GM21360 (cell line): ENCODE results near the gene KRTAP5-1.

Source experiments
- ATAC-seq: cut with Tn5 transposase; IDR thresholded peaks from one replicate; pipeline ENCODE4 v1.9.1; 2021; ENCODE audit warnings: mild to moderate bottlenecking, moderate library complexity; ENCODE audit not compliant: unreplicated experiment

The KRTAP5-1 gene

DNA sequence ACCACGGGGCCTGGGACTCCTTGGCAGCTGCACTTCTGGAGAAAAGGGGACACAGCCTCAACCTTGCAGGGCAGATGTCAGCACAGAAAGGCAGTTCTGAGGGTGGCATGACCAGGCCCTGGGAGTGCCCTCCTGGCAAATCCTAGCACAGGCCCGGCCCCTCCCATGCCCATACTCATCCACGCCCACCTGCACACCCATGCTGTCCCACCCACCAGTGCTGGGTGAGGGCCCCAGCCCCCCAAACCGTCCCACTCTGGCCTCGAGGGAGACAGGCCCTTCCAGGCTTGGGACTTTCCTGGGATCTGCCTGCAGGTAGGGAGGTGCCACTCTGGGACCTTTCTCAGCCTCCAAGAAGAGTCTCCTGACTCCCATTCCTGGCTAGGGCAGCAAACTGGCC lies 23.1 kb downstream of the KRTAP5-1 start:
- ATAC-seq, result no peak

DNA sequence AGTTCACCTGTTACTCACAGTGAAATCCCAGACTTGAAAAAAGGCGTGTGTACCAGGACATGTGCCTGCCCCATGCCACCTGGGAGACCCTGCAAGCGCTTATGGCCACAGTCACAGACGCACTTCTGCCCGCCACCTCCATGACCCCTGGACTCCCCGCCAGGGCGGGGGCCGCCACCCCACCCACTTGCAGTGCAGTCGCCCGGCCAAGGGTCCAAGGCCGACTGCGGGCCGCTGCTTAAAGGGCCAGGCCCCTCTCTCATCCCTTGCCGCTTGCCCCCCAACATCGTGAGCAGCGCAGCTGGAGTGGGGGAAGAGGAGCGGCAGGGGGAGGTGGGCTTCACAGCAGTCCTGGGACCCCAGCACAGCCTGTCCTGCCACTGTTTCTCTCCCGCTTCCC lies 23.8 kb downstream of the KRTAP5-1 start:
- no peak for ATAC-seq

DNA sequence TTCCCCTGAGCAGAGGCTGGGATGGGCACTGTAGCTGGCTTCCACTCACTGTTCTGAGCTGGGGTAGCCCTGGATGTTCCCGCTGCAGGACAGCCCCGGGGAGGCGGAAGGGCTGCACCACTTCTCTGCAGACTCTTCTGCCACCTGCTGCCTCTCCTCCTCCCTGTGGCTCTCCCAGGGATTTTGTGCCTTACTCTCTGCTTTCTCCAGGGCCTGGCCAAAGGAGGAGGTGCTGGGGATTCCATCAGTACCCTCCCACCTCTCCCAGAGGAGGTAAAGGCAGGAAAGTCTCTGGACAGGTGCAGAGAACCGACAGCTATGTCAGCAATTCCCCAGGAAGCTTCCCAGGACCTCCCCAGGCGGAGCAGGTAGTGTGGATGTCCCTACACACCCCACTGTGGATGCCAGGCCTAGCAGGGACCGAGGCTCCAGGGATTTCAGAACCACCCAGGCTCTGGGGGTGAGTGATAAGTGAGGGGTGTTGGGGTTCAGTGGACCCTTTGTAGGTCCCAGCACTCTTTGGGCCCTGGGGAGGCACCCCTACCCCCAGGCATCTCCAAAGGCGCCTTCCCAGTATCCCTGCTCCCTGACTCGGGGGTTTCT lies 24.3 kb downstream of the KRTAP5-1 start:
- no peak for ATAC-seq

DNA sequence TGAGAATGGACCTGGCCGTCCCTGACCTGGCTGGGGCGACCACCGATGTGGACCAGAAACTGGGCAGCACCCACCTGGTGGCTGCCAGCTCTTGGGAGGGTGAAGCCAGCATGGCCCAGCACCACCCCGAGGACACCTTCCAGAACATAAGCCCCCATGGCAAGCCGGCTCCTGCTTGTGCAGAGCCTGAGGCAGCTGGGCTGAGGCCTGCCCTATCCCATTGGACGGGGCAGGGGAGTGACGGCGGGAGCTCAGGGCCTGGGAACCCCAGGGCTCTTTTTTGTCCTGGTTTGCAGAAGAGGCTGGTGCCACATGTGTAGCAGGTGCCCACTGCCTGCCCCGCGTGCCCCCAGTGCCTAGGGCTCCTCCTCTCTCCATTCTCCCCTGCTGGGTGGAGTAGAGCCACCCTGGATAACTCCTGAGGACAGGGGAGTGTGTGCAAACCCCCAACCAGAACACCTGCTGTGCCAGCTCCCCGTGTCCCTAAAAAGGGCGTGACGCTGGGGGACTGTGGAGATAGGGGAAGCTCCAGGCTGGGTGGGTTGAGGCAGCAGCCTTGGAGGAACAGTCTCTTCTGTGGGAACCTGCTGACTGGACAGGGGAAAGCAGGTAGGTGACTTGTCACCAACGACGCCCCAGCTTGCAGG lies 25.0 kb downstream of the KRTAP5-1 start:
- ATAC-seq, result no peak

DNA sequence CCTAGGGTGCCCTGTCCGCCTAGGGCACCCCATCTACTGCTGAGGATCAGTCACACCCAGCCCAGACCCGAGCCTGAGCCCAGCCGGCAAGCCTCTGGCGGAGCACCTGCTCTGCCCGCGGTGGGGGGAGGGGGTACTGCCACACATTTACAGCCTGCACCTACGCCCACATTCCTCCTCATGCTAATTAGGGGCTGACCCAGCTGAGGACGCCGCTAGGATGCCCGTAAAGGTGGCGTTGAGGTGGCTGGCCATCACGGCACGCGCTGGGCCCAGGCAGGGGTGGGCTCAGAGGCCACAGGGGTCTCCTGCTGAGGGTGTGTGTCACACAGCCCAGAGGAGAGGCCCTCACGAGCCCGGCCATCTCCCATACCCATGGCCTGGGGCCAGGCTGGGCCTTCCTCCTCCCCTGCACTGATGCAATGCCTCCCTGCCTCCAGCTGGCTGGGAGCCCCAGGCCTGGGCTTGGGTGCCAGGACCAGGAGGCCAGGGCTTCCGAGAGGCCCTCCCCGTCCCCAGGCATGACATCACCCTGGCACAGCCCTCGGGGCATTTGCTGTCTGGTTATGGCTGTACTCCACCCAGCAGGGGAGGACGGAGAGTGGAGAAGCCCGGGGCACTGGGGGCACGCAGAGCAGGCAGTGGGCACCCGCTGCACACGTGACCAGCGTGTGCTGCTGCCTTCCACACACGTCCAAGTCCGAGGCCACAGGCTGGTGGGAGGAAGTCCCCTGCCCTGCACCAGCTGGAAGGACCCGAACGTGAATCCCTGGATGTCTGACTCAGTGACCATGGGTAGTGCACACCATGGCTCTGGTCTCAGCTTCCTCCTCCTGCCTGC lies 25.8 kb downstream of the KRTAP5-1 start:
- ATAC-seq, result no peak

DNA sequence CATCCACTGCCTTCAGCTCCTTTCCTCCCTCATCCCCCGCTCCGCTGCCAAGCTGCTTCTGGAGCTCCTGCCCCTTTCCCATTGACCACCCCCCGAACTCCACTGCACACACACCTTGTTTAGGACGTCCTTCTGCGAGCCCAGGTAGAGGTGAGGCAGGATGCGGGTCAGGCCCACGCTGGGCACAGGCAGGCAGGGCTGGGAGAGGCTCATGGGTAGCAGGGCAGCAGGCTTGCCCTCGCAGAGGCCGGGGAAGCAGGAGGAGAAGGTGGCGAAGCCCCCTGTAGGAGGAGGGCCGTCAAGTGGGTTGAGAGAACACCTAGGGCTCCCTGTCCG lies 26.3 kb downstream of the KRTAP5-1 start:
- no peak for ATAC-seq

DNA sequence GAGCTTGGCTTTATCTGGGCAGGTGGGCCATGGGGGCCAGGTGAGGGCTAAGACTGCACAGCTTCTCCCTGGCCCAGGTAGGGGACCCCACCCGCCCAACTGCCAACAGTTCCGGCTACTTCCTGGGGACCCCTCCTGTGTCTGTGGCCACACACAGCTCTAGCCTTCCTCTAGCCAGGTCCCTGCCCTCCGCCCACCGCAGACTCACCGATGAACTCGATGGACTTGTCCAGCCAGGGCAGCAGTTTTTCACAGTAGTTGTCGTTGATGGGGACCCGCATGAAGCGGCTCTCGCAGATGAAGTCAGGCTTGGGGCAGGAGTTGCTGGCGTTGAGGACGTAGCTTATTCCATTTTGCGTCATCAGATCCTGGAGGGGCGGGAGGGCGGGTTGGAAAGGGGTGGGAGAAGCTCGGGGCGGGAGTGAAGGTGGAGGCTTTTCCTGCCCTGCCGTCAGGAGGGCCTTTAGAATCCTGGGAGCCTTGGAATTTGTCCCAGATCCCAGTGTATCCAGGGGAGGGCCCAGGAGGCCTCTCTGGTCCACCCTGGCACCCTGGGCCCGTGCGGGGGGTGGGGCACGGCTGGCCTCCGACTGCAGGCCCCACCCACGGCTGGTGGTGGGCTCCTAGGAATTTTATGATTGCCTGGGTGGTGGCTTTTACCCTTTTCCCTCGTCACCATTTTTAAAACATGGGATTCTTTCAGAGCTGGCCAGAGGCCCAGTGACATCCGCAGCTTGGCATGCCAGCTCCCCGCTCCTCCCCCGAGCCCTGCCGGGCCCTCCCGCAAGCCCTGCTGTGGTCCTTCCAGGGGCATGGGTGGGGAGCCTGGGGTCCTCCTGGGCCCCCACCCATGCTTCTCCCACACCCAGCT lies 26.9 kb downstream of the KRTAP5-1 start:
- no peak for ATAC-seq

DNA sequence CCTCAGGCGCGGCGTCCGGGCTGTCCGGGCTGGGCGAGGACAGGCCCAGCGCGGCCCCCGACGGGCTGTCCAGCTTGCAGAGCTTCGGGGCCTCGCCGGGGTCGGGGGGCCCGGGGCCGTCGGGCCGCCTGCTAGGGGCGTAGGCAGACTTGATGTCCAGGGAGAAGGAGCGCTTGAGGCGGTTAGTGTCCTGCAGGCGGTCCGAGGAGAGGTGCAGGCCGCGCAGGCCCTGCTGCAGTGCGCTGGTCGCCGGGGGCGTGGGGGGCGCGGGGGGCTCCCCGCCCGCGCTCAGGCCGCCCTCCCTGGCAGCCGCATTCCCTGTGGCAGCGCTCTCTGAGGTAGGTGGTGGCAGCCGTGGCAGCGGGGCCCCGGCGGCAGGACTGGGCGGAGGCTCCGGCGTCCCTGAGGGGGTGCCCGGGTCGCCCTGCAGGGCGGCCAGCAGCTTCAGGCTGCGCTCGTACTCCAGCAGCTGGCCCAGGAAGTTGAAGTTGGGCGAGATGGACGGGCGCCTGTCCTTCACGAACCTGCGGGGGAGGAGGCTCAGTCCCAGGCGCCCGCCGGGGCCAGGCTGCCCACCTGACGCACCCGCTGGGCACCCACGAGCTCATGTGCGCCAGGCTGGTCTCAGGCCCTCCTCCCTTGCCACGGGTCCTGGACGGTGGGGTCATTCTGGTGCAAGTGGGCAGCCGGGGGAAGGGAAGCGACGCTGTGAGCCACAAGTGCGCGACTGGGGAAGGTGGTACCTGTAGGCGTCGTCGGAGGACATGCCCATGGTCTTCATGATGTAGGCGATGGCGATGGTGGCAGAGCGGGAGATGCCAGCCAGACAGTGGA lies 27.8 kb downstream of the KRTAP5-1 start:
- no peak for ATAC-seq

DNA sequence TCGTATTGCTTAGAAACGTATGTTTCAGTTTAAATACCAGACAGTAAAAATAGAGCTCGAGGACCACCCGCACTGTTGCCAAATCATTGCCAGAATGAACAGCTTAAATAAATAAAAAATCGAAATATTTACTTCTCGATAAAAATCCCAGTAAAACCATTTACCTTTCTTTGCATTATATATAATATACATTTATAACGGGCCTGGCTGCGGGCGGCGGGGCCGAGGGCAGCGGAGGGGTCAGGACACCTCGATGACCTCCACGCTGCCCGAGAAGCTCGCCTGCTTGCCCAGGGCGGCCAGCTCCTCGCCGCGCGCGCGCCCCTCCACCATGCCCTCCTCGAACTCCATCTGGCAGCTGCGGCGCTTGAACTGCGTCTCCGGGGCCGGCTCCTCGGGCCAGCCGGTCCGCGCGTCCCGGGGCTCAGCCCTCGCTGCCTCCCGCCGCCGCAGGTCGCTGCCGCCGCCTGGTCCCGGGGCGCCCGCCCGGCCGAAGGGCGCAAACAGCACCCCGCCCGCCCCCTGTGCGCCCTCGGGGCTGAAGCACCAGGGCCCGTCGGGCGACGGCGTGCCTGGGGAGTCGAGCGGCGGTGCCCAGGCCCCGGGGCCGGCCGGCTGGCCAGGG lies 28.7 kb downstream of the KRTAP5-1 start:
- no peak for ATAC-seq

DNA sequence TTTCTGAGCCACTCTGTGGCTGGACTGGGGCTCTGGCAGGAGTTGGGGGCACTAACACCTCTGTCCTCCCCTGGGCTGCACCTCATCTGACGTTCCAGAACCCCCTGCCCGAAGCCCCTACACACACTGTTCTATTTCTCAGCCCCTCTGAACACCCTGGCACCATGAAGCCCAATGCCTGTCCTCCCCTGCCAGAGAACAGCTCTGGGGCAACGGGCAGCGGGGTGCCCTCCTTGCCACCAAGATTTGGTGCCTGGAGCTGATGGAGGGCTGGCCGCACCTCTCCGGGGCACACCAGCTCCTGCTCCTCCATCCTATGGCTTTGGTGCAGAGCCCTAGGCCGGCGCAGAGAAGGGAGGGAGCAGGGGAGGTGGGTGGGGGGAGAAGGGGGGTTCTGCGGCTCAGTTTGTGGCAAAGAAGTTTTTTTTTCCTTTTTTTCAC lies 29.4 kb downstream of the KRTAP5-1 start:
- ATAC-seq, result no peak

DNA sequence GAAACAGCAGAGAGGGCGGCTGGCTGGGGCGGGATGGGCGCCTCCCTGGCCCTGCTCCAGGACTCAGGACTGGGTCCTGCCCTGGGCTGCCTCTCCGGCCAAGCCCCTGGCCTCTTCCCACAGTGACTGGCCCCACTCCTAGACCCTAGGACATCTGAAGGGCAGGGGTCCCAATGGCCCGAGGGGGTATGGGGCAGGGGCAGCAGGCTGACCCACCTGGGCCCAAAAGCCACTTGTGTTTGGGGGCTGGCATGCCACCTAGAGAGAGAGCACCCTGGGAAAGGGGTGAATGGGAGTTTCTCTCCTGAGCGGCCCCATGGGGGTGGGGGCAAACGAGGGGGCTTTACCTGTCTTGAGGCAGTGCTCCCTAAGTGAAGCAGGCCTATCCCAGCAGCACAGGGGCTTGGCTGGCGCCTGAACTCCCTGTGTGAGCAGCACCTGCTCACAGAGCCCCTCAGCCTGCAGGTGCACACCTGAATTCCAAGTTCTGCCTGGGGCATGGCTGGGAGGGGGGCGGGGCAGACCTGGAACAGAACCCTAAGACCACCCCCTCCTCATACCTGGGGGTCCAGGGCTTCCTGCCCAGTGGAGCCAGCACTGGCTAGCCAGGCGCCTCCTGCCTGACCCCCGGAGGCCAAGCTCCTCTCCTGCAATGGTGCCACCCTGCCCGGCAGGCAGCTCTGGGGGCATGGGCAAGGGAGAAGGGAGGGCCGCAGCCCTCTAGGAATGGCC lies 29.9 kb downstream of the KRTAP5-1 start:
- ATAC-seq, result no peak

DNA sequence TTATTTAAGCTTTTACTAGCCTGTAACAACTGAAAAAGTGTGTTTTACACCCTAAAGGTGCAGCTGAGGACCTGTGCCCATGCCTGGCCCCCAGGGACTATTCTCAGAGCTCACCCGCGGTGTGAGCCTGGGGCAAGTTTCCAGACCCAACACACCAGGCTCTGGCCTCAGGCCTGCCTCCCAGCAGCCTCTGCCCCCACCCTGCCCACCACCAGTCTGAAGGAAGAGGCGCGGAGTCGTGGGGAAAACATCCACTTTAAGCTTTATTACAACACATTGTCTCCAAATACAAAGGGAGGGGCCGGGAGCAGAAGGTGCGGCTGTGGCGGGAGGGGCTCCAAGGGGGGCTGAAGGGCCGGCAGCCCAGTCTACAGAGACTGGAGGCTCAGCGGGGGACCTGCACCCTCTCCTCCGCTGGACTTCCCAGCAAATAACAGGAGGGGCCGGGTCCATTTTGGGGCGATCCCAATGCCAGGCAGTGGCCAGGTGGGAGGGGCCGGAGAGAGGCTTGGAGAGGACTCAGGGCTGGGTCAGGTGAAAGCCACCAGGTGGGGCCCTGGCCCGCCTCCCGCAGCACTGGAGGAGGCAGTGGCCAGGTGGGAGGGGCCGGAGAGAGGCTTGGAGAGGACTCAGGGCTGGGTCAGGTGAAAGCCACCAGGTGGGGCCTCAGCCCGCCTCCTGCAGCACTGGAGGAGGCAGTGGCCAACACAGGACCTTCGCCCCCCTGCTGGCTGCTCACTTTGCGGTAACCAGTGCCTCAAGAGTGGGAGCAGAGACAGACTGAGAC lies 31.1 kb downstream of the KRTAP5-1 start:
- no peak for ATAC-seq

DNA sequence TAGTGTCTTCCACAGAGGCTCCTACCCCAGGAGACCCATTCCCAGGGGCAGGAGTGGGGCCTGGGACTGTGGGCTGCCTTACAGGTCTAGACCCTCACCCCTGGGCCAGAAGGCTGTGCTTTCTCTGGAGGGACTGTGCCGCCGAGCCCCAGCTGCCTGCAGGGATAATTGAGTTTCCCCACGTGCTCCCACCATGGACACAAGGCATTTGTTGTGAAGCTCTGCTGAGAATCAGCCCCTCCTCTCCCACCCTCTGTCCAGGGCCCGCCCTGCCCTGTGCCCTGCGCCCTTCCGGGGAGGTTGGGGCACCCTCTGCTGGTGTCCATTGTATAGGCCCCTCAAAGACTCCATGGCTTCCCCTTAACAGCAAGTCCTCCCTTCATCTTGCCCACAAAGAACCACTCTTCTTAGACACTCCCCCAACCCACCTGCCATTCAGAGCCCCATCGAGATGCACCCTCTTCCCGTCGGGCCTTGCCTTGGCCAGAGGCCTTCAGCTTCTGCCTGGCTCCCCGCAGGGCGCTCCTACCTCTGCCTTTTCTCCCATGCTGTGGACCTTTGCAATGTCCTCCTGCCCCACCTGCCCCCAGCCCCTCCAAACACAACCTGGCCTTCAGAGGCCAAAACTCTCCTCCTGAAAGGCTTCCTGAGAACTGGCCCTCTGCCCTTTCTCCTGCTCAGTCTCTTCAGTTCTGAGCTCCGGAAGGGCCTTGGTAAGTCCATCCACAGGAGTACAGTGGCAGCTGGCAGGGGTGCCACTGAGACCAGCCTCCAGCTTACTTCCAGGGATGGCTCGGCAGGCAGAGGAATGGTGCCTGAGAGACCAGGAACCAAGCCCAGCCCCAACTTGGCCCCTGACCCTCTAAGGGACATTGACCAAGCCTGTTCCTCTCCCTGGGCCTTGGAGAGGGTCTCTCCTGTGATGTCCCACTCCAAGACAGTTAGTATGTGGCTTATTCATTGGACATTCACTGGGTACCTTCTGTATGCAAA lies 35.4 kb downstream of the KRTAP5-1 start:
- ATAC-seq, result no peak

DNA sequence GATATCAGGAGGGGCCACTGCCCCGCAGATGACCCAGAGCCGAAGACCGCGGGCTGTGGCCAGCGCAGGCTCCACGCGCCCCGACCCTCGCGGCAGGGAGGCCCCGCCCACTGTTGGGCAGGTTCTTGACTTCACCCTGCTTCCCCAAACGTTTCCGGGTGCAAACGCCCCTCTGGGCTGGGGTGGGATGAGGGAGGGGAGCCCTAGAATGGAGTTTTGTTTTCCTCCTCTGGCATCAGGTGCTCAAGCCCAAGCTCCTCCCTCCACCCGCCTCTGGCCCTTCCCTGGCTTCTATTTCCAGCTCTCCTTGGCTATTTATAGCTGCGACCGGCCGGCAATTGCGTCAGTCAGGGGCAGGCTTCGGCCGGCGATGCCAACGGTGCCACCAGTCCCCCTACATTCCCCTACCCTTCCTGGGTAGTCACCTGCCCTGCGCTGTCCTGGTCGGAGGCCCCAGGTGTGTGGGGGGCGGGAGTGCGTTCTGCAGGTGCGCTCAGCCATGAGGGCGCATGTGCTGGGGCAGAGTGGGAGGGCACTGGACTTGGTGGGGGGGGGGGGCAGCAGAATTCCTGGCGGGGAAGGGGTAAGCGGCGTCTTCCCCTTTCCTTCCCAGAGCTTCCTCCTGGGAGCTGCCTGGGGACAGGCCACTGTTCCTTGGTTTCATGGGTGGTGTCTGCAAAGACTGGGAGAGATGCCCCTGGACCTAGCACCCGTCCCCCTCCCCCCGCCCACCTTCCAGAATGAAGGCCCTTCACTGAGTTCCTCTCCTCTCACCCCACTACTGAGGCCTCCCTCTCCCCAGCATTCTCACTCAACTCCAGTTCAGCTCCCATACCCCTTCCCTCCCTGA lies 36.6 kb downstream of the KRTAP5-1 start:
- ATAC-seq, result no peak

DNA sequence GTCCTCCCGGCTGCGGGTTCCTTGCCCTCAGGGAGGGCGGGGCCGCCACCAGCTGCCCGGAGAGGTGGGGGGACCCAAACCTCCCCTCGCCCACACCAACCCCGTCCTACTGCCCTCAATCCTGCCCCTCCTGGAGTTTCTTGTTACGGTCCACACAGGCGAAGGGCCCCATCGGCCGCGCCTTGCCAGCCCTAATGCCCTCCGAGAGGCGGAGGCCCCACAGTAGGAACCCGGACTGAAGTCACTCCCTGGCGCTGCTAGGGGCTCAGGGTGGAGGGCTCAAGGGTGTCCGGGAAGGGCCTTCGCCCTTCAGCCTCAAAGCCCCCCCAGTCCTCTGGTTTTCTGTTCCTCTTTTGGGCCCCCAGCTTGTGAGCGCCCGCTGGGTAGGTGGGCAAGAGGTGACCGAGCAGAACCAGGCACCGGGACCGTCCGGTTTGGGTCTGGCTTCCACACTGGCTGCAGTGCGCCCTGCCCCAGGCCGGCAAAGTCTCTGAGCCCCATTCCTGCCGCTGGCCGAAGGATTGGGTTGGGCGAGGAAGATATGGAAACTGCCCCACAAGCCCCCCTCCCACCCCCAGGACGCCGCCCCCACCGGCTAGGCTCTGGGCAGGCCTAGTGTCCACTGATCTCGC lies 37.5 kb downstream of the KRTAP5-1 start:
- no peak for ATAC-seq
